ENCODE results near the gene ONECUT3.
A peak's percentile ranks its signal among the peaks of the same experiment; 100 is the strongest.

ONECUT3 gene

DNA sequence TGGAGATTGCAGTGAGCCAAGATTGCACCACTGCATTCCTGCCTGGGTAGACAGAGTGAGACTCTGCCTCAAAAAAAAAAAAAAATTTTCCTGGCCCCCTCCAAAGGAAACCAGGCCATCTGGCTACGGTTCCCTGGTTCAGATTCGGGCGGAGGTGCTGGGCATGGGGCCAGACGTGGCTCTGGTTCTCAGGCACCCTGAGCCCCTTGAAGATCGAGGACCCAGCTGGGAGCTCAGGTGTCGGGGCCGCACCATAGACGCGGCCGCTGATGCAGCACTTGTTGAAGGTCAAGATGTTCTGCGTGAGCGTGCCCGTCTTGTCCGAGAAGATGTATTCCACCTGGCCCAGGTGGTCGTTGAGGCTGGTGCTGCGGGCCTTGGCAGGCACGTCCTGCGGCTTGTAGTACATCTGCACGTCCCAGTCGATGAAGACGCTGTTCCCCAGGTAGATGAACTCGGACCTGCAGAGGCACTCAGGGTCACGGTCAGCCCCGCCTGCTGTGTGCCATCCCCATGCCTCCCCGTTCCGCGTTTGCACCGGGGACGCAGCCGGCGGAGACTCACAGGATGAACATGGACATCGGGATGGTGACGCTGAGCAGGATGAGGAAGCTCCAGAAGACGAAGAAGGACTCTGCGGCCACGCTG, 46.5 kb downstream of the ONECUT3 start:
- DNase-seq: no peak

DNA sequence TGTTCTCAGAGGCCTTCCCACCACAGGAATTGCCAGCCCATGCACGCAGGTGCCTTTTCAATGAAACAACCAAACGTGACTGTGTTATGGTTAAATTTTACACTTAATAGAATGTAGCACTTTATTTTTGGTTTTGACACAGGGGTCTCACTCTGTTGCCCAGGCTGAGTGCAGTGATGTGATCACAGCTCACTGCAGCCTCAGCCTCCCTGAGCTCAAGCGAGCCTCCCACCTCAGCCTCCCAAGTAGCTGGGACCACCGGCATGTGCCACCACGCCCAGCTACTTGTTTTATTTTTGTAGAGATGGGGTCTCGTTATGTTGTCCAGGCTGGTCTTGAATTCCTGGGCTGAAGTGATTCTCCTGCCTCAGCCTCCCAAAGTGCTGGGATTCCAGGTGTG, 51.6 kb downstream of the ONECUT3 start:
- no peak for DNase-seq

DNA sequence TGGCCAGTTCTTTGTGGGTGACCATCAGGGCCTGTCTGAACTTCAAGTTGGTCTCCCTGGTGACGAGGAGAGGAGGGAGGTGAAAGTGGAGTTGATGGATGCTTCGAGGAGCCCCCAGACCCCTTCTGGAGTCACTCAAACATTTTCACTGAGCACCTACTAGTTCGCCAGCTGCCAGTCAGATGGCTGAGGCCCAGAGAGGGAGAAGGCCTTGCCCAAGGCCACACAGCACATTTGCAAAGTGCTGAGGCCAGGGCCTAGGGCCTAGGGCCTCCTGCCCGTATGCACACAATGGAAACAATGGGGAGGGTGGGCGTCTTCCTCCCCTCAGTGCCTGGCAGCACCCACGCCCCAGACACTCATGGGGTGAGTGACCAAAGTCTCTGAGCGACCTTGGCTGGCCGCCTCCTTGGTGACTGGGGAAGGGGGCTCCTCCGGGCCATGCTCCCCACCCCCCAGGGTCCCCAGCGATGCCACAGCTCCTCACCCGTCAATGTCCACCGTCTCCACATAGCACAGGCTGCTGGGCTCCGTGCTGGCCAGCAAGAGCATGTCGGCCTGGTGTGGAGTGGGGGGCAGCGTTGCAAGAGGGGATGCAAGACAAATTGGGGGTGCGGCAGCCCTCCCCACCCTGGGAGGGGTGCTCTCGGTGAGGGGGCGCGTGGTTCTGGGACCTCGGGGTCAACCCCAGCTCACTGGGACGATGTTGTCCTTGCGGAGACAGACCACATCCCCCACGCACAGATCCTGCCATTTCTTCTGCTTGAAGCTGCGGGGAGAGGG, 52.3 kb downstream of the ONECUT3 start:
- no peak for DNase-seq

DNA sequence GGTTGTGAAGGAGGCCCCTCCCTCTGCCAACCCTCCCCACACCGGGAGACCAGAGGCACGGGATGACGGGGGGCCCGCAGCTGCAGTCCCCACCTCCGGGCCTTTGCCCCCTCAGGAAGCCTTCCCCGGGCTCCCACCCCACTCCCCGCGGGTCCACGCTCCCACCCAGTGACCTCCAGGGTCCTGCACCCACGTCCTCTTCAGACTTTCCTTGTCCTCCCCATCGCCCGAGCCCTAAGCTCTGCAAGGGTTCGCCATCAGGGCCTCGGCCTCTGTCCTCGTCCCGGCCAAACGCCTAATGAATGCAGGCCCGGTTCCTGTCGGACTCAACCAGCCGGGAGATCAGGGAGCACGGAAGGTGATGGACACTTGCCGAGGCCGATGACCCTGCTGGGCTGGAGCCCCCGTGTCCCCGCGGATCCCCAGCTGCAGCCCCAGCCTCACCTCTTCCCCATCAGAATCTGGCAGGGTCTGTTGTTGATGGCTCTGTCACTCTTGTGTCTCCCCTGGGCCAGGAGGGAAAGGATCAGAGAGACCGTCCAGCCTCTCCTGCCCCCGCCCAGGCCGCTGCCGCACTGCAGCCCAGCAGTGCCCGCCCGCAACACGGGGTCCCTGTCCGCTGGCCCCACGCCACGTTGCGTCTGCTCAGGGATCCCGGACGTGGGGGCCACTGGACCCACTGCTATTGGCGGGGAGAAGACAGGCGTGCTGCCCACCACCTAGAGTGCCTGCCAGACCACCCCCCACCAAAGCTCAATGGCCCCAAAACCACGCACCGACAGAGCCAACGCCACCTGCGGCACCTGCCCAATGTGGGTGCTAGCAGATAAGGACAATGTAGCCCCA, 53.1 kb downstream of the ONECUT3 start:
- no peak for DNase-seq

DNA sequence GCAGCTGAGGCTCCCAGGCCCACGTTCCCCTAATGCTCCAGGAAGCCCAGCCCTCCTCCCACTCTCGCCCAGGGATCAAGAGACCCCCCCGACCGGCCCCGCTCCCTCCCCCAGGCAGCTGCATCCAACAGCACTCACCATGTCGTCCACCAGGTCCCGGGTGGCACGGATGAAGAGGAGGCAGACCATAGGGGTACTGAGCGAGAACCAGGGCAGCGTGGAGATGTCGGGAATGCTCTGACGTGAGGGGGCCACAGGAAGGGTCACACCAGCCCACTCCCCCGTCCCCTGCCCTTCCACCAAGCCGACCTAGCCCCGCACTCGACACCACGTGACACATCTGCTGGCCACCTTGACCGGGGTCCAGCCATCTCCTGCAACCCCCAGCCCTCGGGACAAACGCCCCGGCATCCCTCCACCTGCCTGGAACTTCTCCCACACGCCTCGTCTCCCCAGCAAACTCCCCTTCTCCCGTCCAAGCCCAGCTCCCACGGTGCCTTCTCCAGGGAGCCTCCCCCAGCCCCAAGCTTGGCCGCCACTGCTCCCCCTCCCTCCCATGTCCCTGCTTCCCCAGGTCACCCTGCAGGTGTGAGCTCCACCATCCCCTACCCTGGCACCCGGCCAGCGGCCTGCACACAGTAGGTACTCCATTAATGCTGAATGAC, 53.9 kb downstream of the ONECUT3 start:
- DNase-seq: no peak

DNA sequence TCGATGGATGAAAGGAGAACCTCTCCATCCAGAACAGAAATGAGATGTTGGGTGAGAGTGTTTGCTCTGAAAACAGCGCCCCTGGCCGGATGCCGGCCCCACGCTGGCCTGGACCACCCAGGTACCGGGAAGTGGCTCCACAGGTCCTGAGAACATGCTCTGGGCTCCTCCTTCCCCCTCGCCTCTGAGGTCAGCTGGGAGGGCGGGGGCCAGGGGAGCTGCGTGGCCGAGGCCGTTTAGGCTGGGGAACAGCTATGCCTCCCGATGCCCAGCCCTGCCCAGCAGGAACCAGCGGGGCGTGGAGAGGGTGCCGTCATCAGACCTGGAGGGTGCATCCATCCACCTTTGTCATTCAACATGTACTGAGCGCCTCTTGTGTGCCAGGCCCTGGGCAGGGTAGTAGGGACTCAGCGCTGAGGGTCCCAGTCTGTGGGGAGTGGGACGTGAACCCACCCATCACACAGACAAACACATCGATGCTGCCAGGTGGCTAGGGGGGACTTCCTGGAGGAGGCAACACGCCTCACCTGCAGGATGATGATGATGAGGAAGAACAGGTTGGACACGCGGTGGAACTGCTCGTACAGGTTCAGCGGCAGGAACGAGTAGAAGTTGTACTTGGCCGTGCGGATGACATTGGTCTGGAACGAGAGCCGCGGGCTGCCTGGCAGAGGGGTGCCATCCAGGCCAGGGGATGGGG, 54.5 kb downstream of the ONECUT3 start:
- DNase-seq: no peak

DNA sequence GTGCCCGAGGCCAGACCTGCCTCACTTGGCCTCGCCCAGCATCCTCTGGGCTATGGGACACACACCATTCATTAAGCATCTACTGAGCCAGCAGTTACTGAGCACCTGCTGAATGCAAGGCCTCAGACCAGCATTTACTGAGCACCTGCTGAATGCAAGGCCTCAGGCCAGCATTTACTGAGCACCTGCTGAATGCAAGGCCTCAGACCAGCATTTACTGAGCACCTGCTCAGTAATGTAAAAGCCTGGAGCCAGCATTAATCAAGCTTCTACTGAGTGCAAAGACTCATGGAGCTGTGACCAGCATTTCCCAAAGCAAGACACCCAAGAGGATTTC, 55.1 kb downstream of the ONECUT3 start:
- no peak for DNase-seq

DNA sequence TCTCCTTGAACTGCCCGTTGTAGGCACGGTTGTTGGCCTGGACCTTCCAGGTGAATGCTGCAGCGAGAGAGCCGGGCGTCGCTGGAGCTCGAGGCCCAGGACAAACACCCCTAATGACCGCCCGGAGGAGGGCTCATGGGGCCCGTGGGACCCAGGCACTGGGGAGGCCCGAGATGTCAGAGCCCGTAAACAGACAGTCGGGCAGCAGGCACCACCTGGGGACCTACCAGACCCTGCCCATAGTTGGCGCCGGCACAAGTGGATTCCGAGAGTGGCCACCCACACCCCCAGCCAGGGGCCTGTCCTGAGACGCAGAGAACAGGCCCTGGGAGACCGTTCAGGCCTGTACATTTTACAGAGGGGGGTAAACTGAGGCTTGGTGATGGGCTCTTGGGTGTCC, 56.4 kb downstream of the ONECUT3 start:
- DNase-seq: no peak

DNA sequence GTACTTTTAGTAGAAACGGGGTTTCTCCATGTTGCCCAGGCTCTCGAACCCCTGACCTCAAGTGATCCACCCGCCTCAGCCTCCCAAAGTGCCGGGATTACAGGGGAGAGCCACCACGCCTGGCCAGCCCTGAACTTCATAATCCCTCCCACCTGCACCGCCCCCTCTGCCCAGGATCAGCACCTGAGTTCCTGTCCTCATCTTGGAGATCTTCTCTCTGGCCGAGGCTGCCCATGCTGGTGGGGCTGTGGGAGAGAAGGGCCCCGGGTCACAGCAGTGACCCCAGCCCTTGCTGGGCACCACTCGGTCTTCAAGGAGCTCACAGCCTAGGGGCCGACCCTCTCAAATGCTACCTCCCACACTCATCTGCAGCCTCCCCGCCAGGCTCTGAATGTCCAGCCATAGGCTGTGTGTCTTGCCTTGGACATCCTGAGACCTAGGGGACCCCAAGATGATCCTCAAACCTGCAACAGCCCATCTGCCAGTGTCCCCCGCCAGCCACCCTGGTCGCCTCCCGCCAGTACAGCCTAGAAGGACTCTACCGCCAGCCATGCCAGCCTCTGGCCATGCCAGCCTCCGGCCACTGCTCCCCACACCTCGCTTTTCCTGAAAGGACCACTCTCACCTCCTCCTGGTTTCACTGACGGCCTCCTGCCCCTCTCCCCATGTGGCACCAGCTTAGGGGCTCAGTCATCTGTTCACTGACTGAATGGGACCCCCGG, 57.3 kb downstream of the ONECUT3 start:
- DNase-seq: no peak

DNA sequence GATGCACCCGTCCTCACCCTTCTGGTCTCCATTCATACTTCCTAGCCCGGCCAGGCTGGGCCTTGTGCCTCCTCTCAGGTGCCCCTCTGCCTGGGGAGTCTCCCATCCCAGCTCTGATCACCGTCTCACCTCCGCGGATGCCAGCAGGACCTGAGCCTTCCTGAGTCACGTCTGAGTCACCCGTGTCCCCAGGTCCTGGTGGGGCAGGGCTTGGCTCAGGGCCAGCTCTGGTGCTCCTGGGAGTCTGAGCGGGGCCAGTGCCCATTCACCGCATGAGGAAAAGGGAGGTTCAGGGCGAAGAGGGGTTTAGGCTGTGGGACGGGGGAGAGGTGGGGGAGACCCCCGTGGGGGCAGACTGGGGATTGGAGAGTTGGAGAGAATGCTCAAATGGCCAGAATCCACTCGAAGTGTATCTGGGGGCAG, 58.2 kb downstream of the ONECUT3 start:
- DNase-seq: no peak

DNA sequence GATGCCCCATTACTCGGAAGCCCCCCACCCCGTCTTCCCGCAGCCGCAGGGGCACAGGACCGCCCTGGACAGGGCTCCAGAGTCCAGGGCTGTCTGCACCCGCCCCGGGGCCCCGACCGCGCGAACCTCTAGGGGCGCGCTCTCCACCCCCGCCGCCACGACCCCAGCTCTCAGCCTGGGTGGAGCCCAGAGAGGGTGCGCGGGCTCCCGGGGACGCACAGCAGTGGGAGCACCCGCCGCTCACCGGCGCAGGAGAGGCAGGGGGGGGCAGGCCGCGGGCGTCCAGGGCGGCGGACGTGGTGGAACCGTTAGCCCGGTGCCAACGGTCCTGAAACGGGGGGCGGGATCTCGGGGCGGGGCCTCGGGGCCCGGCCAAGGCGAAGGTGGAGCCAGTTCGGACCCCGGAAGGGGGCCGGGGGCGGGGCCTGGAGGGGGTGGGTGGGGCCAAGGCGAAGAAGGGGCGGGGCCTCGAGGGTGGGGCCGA, 58.7 kb downstream of the ONECUT3 start, which contains the start of gene ATP8B3:
TSS of gene ATP8B3 (minus strand) at position 335 of the 484 bp plus-strand sequence. CDS start 540 bp downstream, outside the sequence.
- no peak for DNase-seq

DNA sequence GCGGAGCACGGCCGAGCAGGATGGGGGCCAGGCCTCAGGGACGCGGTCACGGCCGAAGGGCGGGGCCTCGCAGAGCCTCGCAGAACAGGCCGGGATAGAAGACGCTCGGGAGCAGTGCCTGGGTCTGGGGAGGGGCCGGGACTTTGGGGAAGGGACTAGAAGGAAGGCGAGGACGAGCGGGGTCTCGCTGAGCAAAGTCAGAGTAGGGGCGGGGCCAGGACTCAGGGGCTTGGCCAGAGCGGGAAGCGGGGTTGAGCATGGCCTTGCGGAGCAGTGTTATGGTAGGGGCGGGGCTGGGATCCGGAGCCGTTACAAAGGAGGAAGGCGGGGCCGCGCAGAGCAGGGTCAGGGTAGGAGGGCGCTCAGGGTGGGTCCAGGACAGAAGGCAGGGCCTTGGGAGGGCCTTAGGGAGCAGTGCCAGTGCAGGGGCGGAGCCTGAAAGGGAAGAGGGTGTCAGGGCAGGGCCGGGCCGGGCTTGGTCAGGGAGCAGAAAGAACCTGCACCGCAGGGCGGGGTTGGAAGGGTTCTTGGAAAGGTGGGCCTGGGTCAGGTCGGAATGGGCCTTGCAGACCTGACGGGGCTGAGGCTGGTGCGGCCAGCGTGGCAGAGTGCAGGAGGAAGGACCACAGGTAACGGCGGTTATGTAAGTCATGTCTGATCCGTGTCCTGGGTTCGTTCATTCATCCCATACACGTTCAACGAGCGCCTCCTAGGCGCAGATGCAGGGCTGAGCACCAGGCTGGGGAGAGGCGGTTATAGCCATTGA, 59.3 kb downstream of the ONECUT3 start:
- DNase-seq: peak; percentile 73

DNA sequence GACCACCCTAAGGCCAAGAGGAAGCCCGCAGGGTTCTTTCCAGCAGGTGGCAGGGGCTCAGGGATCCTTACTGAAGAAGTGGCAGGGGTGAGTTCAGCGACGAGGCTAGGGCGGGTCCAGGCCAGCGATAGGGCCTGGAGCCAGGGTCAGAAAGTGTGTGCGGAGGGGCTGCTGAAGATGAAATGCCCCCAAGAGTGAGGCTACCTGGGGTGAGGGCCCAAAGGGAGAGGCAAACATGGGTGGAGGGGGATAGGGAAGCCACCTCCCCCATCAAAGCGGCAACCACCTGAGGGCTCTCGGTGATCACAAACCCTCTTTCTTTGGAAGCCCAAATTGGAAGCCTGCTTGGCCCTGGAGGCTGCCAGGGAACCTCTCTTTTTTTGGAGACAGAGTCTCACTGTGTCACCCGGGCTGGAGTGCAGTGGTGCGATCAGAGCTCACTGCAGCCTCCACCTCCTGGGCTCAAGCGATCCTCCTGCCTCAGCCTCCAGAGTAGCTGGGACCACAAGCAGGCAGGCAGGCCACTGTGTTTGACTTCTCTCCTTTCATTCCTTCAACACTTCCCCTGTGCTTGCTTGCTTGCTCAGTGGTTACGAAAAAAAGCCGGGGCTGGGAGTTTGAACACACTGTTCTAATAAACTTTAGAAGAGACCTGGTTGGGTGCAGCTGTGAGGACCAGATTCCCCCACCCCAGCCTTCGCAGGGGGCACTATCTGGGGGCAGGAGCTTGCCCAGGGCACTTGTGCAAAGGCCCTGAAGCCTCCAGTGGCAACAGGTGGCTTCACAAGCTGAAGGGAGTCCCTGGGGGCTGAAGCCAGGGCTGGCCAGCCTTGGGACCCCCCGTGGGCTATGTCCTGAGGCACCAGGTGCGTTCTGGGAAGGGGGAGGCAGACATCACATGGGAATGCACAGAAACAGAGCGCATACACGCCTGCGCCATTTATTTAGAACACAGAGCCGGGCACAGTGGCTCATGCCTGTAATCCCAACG, 60.2 kb downstream of the ONECUT3 start:
- no peak for DNase-seq

DNA sequence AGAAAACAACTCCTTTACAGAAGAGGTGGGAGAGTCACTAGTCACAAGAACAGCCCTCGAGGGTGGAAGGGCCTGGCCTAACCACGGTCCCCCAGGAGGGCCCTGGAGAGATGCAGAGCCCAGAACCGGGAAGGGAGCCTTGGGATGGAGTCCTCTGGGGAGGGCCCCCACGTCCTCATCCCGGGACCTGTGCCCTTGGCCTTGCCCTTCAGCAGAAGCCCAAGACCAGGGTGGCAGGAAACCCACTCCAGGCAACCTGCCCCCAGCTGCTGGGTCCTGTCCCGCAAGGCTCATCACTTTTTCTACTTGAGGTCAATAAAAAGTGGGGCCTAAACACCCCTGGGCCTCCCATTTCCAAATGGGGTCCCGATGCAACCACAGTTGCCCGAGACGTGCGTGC, 61.1 kb downstream of the ONECUT3 start:
- no peak for DNase-seq

DNA sequence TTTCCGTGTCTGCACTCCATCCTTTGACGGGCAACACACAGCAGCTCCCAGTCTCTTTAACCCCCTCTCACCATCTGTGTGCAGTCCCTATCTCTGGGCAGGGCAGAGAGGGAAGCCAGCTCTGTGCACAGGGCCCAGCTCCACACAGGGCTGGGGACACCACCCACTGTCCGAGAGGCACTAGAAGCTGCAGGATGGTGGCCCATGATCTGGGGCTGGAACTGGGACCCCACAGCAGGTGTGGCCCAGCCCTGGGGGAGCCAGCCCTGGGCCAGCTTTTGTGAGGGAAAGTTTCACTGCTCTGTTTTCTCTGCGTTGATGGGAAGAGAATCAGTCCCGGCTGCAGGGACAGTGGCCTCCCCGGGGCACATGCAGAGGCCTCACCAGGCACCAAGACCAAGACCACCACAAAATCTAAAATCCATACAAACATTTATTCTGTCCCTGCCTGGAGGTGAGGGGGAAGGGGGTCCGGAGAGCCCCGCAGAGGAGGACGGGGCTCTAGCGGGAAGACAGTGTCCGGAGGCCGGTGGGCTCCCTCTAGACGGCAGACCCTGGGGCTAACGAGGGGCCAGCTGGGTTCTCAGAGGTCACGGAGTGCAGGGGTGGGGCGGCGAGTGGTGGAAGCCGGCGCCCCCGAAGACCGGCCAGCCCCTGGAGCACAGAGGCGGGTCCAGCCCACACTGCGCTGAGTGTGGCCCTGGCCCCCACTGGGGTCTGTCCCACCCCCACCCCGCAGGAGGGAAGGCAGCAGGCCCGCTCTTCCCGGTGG, 61.7 kb downstream of the ONECUT3 start:
- DNase-seq: no peak

DNA sequence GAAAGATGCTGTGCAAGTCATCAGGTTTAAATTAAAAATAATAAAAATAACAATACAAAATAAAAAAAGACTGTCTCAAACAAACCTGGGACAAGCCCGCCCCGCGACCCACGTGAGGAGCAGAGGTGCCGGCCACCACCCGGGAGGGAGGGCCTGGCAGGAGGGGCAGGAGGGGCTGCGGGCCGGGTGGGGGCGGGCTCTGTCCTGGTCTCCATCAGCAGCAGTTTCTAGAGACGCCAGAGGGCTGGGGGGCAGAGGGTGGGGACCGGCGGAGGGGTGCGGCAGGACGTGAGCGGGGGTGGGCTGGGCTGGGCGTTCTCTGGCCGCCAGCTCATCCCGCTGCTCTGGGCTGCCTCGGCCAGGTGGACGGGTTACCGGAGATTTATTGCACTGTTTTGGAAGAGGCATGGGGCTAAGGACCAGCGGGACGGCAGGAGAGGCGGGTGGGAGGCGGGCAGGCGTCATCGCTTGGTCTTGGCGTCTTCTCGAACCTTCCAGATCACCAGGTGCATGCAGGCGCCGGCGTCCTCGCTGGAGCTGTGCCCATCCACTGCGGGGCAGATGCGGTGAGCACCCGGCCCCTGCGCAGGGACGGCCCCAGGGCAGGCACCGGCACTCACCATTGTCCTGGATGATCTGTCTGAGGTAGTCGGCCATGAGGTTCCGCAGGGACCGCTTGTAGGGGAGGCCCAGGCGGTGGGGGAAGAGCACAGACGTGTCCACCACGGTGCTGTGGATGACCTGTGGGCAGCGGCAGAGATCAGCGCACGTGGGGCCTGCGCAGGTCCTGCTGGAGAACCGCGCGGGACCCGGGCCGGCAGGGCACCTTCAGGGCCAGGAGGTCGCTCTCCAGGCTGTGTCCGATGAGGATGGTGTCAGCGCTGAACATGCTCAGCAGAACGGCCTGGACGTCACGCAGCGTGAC, 62.6 kb downstream of the ONECUT3 start:
- no peak for DNase-seq

DNA sequence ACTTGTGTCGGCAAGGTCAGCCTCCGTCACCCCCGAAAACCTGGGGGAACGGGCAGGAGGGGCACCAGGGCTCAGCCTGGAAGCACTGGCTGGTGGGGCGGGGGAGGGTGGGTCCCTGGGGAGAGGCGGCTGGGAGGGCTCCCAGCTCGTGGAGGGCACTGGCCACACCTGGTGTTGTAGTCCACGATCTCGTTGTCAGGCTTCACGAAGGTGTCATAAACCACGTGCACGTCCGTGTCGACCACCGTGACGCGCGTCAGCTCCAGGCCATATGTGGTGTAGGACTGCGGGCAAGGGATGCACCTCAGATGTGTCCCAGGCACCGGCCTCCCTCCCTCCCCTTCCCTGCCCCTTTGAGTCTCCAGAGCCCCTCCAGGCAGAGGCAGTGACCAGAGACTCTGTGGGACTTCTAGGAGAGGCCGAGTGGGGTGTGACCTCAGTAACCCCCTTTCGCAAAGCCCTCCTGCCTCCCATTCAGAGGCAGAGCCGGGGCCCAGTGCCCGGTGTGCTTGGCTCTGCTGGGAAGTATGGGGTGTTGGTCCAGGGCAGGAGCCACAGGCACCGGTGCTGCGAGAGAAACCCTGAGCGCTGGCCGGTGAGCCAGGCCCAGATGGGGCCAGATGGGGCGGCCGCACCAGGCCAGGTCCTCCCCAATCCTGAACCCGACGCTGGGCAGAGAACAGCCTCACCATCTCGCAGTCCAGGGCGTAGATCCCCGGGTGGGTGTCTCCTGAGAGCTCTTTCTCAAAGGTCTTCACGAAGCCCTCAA, 63.4 kb downstream of the ONECUT3 start:
- DNase-seq: no peak

Measured in NCI-H2227 treated with DMSO at 0.1 percent for 48 hours (cell line).